SIG-M5 (cell line): Measurements from ENCODE around the gene GPR35.
A peak's percentile ranks its signal among the peaks of the same experiment; 100 is the strongest.

Experiments
- DNase-seq: peaks from one replicate; lab custom pipeline; 2025; lab: John Stamatoyannopoulos, UW

GPR35 gene

GRCh38 chr2:240624950-240625621 is at the start of gene GPR35:
TSS of gene GPR35 (plus strand) at chr2:240625480. CDS start at chr2:240629953, 4,473 bp downstream.
- peak; percentile 39 for DNase-seq

GRCh38 chr2:240576036-240576435 is 49.2 kb upstream of the GPR35 start:
- no peak for DNase-seq

- no peak for DNase-seq
These were observed 48.7 kb upstream of the GPR35 start for GRCh38 chr2:240576436-240577205.

- DNase-seq: no peak
These were observed 47.8 kb upstream of the GPR35 start for GRCh38 chr2:240577281-240578109.

- DNase-seq: no peak
These were observed 47.2 kb upstream of the GPR35 start for GRCh38 chr2:240578110-240578450.

- no peak for DNase-seq
These were observed 46.8 kb upstream of the GPR35 start for GRCh38 chr2:240578488-240578887.

GRCh38 chr2:240579071-240579762 is 46.1 kb upstream of the GPR35 start:
- no peak for DNase-seq

GRCh38 chr2:240579771-240580614 is 45.3 kb upstream of the GPR35 start:
- DNase-seq: no peak

GRCh38 chr2:240581811-240582210 is 43.5 kb upstream of the GPR35 start:
- DNase-seq: no peak

GRCh38 chr2:240582781-240583180 is 42.5 kb upstream of the GPR35 start:
- no peak for DNase-seq

GRCh38 chr2:240583774-240584173 is 41.5 kb upstream of the GPR35 start:
- DNase-seq: no peak

GRCh38 chr2:240584486-240585031 is 40.7 kb upstream of the GPR35 start:
- peak; percentile 50 for DNase-seq

- no peak for DNase-seq
These were observed 40.2 kb upstream of the GPR35 start for GRCh38 chr2:240585101-240585500.

GRCh38 chr2:240585681-240586197 is 39.5 kb upstream of the GPR35 start:
- DNase-seq: no peak

- peak; percentile 69 for DNase-seq
These were observed 38.9 kb upstream of the GPR35 start, which contains the start of gene CAPN10 for GRCh38 chr2:240586198-240586918. TSS of gene CAPN10 (plus strand) at chr2:240586734. CDS start at chr2:240586912, 178 bp downstream.

GRCh38 chr2:240586919-240587800 is 38.1 kb upstream of the GPR35 start:
- no peak for DNase-seq

GRCh38 chr2:240588006-240588655 is 37.1 kb upstream of the GPR35 start:
- no peak for DNase-seq

- DNase-seq: no peak
These were observed 36.6 kb upstream of the GPR35 start for GRCh38 chr2:240588669-240589068.
